ENCODE data around the gene CDC20.

Gene CDC20

GRCh38 chr1:43329995-43330751 is 28.6 kb upstream of the CDC20 start:
- no peak for DNase-seq

- no peak for DNase-seq
Observed at GRCh38 chr1:43331688-43332087, 27.1 kb upstream of the CDC20 start.

- no peak for DNase-seq
Observed at GRCh38 chr1:43334453-43335205, 24.2 kb upstream of the CDC20 start.

GRCh38 chr1:43337588-43337987 is 21.2 kb upstream of the CDC20 start, which contains the start of gene MPL:
Gene MPL (plus strand): TSS chr1:43337818. CDS start chr1:43337849, 31 bp downstream.
- no peak for DNase-seq

GRCh38 chr1:43338001-43338400 is 20.8 kb upstream of the CDC20 start:
- DNase-seq: no peak

GRCh38 chr1:43339584-43340232 is 19.1 kb upstream of the CDC20 start:
- peak; percentile 47 to 73 for DNase-seq

GRCh38 chr1:43340559-43340958 is 18.2 kb upstream of the CDC20 start:
- peak; percentile 98 for DNase-seq

- no peak for DNase-seq
Observed at GRCh38 chr1:43344267-43344850, 14.4 kb upstream of the CDC20 start.

GRCh38 chr1:43345120-43345519 is 13.7 kb upstream of the CDC20 start:
- no peak for DNase-seq

- no peak for DNase-seq
Observed at GRCh38 chr1:43346636-43347035, 12.1 kb upstream of the CDC20 start.

GRCh38 chr1:43348343-43348808 is 10.4 kb upstream of the CDC20 start:
- DNase-seq: peak in 1 of 2 experiments; percentile 82

- peak; percentile 91 to 99 for DNase-seq
Observed at GRCh38 chr1:43348809-43349593, 9.8 kb upstream of the CDC20 start.

- no peak for DNase-seq
Observed at GRCh38 chr1:43349594-43350306, 9.0 kb upstream of the CDC20 start.

GRCh38 chr1:43350976-43351375 is 7.8 kb upstream of the CDC20 start:
- DNase-seq: no peak

GRCh38 chr1:43351421-43352350 is 7.1 kb upstream of the CDC20 start:
- DNase-seq: no peak

GRCh38 chr1:43352351-43352705 is 6.5 kb upstream of the CDC20 start:
- no peak for DNase-seq

- no peak for DNase-seq
Observed at GRCh38 chr1:43352881-43353280, 5.9 kb upstream of the CDC20 start.

- no peak for DNase-seq
Observed at GRCh38 chr1:43354471-43354870, 4.3 kb upstream of the CDC20 start.

- DNase-seq: no peak
Observed at GRCh38 chr1:43354936-43355335, 3.8 kb upstream of the CDC20 start.

GRCh38 chr1:43357251-43357650 is 1.5 kb upstream of the CDC20 start:
- no peak for DNase-seq
